Suppressor macrophage (primary cell): ENCODE measurements around the gene SLC44A5.
"Not testable (repeated sequence)": the region's sequence is repeated elsewhere in the genome, so short reads cannot be mapped to it uniquely, and the experiment has no call there.

ENCODE experiments used
- DNase-seq, 4 experiments: peaks; one replicate each; pipeline ENCODE4 v3.0.0-alpha.2; 2020 to 2022
- total RNA-seq, 17 experiments: gene quantifications; one replicate each; lab custom pipeline; 2026; ENCODE audit warnings: mixed read lengths in 6 of 17, inconsistent platforms in 3 of 17; lab: John Stamatoyannopoulos, UW

Gene SLC44A5
- total RNA-seq, result 0 to 4.2 (median 0.04) reads per million in 17 experiments

GRCh38 chr1:75611014-75611413 lies at the start of gene SLC44A5:
SLC44A5 (minus strand) TSS chr1:75611114; CDS start chr1:75541447, 69,667 bp downstream.
- no peak for DNase-seq

- no peak for DNase-seq
These were observed 45.0 kb upstream of the SLC44A5 start for GRCh38 chr1:75655931-75656330.

- not testable (repeated sequence) for DNase-seq
These were observed 36.3 kb upstream of the SLC44A5 start for GRCh38 chr1:75647183-75647582.

- DNase-seq, result not testable (repeated sequence)
These were observed 34.2 kb upstream of the SLC44A5 start for GRCh38 chr1:75645153-75645552.

GRCh38 chr1:75643460-75643859 lies 32.5 kb upstream of the SLC44A5 start:
- no peak for DNase-seq

GRCh38 chr1:75641325-75641724 lies 30.4 kb upstream of the SLC44A5 start:
- peak in 2 of 4 experiments; percentile 7 to 14 for DNase-seq

- DNase-seq, result no peak
These were observed 29.2 kb upstream of the SLC44A5 start for GRCh38 chr1:75640137-75640536.

- peak; percentile 41 to 49 (median 46) for DNase-seq
These were observed 21.5 kb upstream of the SLC44A5 start for GRCh38 chr1:75632350-75632949.

GRCh38 chr1:75630998-75631397 lies 20.1 kb upstream of the SLC44A5 start:
- DNase-seq, result no peak

GRCh38 chr1:75630004-75630594 lies 19.2 kb upstream of the SLC44A5 start:
- DNase-seq, result no peak

- no peak for DNase-seq
These were observed 14.9 kb upstream of the SLC44A5 start for GRCh38 chr1:75625795-75626194.

- DNase-seq, result no peak
These were observed 7.5 kb upstream of the SLC44A5 start for GRCh38 chr1:75618382-75618781.

GRCh38 chr1:75616436-75617433 lies 5.8 kb upstream of the SLC44A5 start:
- peak in 3 of 4 experiments; percentile 9 to 12 (median 10) for DNase-seq

GRCh38 chr1:75615613-75616435 lies 4.9 kb upstream of the SLC44A5 start:
- DNase-seq, result no peak

GRCh38 chr1:75614399-75614756 lies 3.5 kb upstream of the SLC44A5 start:
- DNase-seq, result no peak

GRCh38 chr1:75613916-75614315 lies 3.0 kb upstream of the SLC44A5 start:
- no peak for DNase-seq

- no peak for DNase-seq
These were observed 2.1 kb upstream of the SLC44A5 start for GRCh38 chr1:75612976-75613375.

- no peak for DNase-seq
These were observed 8.4 kb downstream of the SLC44A5 start for GRCh38 chr1:75602486-75602885.

- DNase-seq, result no peak
These were observed 10.1 kb downstream of the SLC44A5 start for GRCh38 chr1:75600781-75601180.

- no peak for DNase-seq
These were observed 16.6 kb downstream of the SLC44A5 start for GRCh38 chr1:75594327-75594726.

GRCh38 chr1:75593457-75593856 lies 17.5 kb downstream of the SLC44A5 start:
- not testable (repeated sequence) for DNase-seq

- DNase-seq, result no peak
These were observed 21.3 kb downstream of the SLC44A5 start for GRCh38 chr1:75589637-75590036.
